Measurements from ENCODE around the gene THBS2.

DNA sequence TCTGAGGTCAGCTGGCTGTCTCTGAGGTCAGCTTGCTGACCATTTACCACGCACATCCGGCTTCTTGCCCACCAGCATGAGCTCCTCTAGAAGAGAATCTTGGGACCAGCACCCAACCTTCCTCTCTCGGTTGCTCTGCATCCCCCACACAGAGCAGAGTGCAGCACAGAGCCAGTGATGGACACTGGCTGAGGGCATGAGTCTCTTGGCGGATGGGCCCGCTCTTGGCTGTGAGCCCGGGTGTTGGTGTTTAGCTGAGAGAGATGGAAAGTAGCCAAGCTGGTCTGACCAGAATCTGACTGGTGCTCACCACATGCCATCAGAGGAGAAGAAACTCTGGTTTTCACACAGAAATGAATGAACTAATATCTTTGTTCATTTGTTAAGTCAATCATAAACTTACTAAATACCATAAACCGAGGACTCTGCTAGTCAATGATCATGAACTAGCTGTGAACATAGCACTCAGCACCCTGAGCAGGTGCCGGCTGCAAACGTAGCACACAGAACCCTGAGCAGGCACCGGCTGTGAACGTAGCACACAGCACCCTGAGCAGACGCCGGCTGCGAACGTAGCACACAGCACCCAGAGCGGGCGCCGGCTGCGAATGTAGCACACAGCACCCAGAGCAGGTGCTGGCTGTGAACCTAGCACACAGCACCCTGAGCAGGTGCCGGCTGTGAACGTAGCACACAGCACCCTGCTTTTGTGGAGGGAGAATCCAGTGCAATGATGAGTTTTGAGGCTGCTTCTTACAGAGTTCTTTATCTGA is 10.4 kb upstream of the THBS2 start:
- TF ChIP-seq EZH2 (optimal IDR thresholded peaks at IDR 0.05; ENCODE audit: low read depth, low read length): no peak
- TF ChIP-seq, protein P1, sequence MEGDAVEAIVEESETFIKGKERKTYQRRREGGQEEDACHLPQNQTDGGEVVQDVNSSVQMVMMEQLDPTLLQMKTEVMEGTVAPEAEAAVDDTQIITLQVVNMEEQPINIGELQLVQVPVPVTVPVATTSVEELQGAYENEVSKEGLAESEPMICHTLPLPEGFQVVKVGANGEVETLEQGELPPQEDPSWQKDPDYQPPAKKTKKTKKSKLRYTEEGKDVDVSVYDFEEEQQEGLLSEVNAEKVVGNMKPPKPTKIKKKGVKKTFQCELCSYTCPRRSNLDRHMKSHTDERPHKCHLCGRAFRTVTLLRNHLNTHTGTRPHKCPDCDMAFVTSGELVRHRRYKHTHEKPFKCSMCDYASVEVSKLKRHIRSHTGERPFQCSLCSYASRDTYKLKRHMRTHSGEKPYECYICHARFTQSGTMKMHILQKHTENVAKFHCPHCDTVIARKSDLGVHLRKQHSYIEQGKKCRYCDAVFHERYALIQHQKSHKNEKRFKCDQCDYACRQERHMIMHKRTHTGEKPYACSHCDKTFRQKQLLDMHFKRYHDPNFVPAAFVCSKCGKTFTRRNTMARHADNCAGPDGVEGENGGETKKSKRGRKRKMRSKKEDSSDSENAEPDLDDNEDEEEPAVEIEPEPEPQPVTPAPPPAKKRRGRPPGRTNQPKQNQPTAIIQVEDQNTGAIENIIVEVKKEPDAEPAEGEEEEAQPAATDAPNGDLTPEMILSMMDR (IDR thresholded peaks at IDR 0.05; ENCODE audit: low read length): no peak
